Measurements from ENCODE around the gene MAGEA12.
"Not testable (repeated sequence)": the region's sequence is repeated elsewhere in the genome, so short reads cannot be mapped to it uniquely, and the experiment has no call there.

DNA sequence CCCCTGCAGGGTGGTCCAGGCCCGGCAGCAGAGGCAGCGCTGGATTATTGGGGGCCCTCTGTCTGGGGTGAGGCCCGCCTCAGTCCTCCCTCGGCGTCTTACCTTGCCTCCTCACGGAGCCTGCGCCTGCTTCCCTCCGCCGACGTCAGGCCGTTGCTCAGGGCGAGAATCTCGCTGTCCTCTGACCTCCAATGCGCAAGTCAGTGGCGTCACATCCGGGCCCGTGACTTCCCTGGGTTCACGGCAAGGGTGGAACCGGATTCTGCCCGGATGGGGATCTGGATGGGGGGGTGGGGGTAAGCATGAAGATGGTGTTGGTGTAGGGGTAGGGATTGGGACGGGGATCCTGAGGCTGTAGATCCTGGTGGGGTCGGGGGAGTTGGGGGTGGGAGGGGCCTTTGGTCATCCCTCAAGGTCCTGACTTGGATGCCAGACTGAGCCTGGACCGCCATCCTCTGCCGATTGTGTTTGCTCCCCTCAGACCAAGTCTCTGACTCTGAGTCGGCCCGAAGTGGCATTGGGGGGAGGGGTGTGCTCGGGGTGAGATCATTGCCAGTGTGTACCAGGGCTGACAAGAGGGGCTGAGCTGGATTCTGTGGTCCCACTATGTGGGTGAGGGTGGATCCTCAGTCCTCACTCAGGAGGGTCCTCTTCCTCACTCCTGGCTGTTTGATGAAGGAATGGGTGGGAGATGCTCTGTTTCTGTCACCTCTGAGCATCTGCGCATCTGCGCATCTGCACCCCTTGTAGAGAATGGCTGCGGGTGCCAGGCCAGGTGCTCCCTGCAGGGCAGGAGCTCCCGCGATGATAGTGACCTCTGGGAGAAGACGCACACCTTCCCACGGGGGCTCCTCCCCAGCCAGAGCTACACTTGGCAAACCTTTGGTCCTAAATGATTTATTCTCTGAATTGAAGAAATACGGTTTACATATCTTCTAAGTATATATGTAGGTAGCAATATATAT lies 20.4 kb downstream of the MAGEA12 start, which contains the start of gene MAGEA2:
- TF ChIP-seq ZFP3 (CRISPR knock-in tag; IDR thresholded peaks at IDR 0.05); ZFP30 (CRISPR knock-in tag; IDR thresholded peaks at IDR 0.05); ESRRG (CRISPR knock-in tag; IDR thresholded peaks at IDR 0.05); GLIS3 (CRISPR knock-in tag; IDR thresholded peaks at IDR 0.05); TCF4 (CRISPR knock-in tag; IDR thresholded peaks at IDR 0.05; ENCODE audit: borderline replicate concordance); ZNF565 (CRISPR knock-in tag; conservative IDR thresholded peaks at IDR 0.05; ENCODE audit: low read depth); ZC3H10 (CRISPR knock-in tag; IDR thresholded peaks at IDR 0.05); ISL1 (CRISPR knock-in tag; IDR thresholded peaks at IDR 0.05); PATZ1 (CRISPR knock-in tag; IDR thresholded peaks at IDR 0.05; ENCODE audit: borderline replicate concordance): not testable (repeated sequence)

All from SK-N-SH treated with all-trans-retinoic acid at 6 μM for 48 hours (cell line).